Measurements from ENCODE around the gene B3GNT9.

B3GNT9 gene

DNA sequence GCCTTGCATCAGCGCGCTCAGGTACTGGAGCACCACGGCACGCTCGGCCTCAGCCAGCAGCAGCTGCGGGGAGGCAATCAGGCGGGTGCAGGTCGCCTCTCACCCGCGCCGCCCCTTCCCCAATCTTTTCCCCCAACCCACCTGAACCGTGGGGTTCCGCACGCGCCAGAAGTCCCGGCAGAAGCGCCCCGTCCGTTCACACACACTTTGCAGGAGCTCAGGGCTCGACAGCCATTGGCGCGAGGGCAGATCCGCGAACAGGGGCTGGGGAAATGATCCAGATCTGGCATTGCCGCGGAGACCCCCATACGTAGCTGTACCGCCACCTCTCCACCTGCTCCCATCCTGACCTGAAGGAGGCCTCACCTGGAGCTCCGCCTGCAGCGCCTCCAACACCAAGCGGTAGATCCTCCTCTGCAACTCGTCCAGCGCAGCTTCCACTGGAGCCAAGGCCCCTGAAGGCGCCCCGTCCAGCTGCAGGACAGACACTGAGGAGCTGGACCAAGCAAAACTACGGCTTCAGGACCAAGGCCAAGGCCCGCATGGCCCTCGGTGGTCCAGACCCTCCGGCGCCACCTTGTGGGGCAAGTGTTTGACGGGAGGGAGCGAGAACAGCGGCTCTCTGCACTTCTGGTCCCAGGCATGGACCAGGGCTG, 34.3 kb upstream of the B3GNT9 start:
- DNase-seq (ENCODE audit: low spot score), result peak; percentile 79

DNA sequence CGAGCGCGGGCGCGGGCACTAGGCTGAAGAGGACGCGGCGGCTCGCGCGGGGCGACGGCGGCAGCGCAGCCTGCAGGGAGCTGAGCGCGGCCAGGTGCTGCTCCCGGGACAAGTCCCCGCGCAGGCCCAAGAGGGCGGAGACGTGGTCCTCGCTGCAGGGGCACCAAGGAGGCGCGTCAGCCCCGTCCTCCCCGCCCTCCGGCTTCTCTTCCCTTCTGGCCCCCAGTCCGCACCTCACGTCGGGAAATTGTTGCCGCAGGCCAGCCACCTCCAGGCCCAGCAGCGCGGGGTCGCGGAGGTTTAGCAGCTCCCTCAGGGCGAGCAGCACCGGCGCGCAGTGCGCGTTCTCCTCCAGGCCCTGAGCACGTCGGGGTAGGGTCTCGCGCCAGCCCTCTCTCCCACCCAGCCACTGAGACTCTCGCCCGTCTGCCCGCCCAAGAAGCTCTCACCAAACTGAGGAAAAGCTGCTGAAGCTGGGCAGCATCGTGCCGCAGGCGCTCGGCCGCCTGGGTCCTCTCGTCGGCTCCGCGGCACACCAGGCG, 33.7 kb upstream of the B3GNT9 start:
- DNase-seq (ENCODE audit: low spot score), result peak; percentile 23

DNA sequence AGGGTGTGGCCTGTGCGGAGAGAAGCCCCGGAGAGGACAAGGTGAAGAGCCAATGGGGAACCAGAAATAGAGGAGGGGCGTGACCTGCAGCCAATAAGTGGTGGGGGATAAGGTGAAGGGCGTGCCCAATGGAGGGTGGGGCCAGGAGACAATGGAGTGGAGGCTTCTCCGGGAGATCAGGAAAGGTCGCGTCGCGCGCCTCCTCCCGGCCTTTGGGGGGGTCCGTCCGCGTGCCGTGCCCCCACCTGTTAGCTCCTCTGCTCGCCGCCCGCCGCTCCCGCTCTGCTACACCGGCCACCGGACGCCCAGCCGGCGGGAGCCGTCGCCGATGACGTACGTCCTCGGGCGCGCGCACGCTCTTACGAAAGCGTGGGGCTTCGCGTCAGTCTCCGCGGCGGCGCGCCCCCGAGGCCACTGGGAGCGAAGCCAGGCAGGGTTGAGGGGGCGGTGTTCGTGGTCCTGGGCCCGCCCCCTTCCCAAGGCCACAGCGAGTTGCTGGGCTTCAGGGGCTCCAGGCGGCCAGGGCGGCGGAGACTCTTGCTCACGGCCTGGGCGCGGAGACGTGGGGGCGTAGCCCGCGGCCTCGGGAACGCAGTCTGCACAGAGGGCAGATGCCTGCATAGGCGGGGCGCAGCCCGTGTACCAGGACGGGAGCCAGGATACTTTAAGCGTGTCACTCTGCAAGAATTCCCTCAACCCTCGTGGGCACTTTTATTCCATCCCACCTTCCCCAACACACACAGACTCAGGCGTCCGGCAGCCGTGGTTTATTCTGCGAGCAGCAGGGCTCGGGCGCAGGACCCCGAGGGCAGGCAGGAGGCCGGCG, 33.0 kb upstream of the B3GNT9 start, which contains the start of gene MATCAP1:
Gene MATCAP1, minus strand, starts transcription at position 337 of the 826 bp plus-strand sequence. CDS start 3,353 bp downstream, outside the sequence.
- peak; percentile 98 for DNase-seq (ENCODE audit: low spot score)

DNA sequence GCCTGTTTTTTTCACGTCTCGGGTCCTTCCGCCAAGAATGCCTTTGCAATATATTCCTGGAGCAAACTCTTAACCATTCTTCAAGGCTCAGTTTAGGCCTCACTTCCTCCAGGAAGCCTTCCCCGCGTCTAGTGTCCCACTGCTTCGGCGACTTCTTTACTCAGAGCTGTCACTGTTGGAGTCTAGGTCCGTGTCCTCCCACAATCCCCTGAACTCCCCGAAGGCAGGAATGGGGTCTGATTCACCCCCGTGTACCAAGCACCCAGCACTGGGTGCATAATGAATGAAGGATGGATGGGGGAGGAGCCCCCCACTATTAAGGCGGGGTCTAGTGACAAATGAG, 32.5 kb upstream of the B3GNT9 start:
- no peak for DNase-seq (ENCODE audit: low spot score)

DNA sequence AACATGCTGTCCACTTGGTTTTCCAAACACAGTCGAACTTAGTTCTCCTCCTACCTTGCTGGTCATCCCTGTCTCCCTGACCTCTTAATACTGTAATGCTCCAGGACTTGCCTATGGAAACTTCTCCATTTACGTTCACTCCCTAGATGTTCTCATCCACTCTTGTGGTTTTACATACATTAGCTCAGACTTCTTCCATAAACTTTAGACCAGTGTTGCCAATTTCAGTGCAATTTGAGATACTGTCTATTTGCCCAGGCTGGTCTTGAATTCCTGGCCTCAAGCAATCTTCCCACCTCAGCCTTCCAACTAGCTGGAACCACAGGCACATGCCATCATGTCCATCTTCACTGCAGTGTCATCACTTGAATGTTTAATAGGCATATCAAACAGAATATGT, 31.5 kb upstream of the B3GNT9 start:
- DNase-seq (ENCODE audit: low spot score), result no peak

DNA sequence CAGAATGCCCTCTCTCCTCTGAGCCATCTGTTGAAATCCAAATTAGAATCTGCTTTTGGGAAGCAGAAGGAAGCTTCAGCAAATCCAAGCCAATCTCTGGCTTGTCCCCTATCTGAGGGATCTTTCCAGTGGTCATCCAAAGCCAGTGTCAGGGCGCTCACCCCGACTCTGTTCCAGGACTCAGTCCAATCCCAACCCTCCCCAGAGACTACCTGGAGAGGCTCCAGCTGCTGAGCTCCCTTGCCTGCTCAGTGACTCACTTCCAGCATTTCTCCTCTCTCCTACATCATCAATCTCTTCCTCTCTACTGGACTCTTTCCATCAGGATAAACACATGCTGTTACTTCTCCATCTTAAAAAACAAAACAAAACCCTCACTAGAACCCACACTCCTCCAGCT, 30.5 kb upstream of the B3GNT9 start:
- DNase-seq (ENCODE audit: low spot score), result no peak

DNA sequence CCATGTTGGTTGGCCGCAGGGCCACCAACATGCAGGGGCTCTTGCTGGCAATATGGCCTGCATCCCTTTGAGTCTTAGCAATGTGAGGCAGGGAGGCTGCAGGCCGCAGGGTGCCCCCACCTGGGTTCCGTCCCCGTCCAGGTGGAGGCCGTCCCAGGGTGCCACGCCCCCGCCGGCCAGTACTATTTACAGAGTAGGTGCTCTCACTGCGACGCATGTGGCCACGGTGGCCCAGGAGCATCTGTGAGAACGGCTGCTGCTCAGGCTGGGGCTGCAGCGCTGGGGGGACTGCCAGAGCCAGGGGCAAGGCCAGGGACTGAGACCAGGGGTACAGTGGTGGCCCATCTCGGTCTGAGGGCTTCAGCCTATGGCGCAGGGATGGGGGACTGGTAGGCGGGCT, 29.4 kb upstream of the B3GNT9 start:
- no peak for DNase-seq (ENCODE audit: low spot score)

DNA sequence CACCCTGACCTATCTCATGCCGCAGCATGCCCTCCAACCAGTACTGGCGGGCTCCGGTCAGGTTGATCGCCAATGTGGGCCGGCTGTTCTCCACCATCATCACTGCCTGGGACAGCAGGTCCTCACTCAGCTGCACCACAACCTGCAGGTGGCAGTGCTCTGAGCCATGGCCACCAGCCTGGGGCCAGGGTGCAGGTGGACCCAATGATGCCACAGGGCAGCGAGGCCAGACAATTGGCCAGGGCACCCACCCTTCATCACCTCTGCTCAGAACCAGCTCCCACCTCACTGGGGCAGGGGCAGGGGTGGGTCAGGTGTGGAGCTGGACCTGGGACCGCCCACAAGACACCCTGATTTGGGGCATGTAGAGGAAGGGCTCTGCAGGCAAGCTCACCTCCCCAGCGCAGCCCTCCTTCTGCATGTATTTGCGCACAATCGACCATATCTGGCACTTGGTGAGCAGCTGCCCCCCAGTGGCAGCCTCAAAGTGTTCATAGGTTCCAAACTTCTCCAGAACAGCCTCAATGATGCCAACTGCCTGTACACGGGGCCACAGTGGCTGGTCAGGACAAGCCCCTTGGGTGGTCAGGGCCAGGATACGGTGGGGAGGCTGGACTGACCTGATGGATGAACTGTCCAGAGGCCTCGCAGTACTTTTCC, 28.8 kb upstream of the B3GNT9 start:
- no peak for DNase-seq (ENCODE audit: low spot score)

DNA sequence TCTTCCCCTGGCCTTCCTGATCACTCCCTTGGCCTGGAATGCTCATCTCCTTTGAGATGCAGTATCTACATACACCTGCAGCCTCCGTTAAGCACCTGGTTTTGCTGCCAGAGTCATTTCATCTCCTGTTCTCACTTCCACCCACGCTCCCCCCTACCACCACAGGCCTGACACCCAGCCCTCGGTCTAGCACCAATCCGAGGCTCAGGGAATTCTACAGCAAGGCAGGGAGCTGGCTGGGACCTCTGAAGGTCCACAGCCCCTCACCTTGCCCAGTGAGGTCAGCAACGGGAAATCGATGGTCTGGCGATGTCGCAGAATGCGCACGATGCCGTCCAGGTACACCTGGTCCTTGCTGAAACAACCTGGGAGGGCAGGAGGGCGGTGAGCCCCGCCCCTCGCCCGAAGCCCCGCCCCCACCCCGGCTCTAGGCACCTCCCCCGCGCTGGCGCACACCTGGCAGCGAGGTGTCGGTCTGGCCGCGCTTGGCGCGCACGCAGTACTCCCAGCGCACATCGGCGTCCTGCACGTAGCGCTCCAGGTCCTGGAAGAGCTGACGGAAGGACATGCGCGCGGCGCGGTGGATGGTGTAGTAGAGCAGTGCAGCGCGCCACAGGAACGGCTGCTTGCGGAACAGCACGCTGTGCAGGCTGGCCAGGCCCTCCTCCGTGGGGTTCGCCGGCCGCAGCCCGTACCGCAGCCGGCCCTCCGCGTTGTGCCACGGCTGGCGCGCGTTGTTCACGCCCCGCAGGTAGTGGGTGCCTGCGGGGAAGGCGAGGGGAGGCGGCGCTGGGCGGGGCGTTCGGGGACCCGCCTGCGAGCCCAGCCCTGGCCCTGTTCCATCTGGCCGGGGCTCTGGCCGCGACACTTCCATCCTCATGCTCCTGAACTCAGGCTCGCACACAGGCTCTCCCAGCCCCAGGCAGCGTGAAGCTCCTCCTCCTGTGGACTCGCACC, 27.2 kb upstream of the B3GNT9 start:
- DNase-seq (ENCODE audit: low spot score), result peak; percentile 95

DNA sequence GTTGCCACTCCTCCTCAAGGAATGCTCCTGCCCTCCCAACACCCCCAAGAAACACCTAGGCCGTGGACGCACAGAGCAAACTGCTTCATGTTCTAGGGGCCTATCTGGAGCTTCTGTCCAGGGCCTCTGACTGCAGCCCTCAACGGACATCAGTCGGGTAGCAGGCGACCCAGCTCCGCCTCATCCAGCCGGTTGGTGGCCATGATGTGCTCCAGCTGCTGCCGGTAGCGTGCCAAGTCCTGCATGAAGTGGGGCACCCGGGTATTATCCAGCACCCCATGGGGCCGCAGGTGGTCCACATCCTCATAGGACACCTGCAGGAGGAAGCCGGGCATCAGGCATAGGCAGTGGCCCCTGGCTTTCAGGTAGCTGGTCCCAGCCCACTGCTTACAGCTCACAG, 25.9 kb upstream of the B3GNT9 start:
- no peak for DNase-seq (ENCODE audit: low spot score)

DNA sequence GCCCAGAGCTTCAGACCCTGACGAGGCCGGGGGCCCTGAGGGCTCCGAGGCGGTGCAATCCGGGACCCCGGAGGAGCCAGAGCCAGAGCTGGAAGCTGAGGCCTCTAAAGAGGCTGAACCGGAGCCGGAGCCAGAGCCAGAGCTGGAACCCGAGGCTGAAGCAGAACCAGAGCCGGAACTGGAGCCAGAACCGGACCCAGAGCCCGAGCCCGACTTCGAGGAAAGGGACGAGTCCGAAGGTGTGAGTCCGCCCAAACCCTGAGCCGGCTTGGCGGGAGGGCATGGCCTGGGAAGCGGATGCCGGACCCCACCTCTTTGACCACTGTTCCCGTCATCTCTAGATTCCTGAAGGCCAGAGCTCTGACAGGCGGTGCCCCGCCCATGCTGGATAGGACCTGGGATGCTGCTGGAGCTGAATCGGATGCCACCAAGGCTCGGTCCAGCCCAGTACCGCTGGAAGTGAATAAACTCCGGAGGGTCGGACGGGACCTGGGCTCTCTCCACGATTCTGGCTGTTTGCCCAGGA, 24.0 kb upstream of the B3GNT9 start:
- DNase-seq (ENCODE audit: low spot score), result no peak

DNA sequence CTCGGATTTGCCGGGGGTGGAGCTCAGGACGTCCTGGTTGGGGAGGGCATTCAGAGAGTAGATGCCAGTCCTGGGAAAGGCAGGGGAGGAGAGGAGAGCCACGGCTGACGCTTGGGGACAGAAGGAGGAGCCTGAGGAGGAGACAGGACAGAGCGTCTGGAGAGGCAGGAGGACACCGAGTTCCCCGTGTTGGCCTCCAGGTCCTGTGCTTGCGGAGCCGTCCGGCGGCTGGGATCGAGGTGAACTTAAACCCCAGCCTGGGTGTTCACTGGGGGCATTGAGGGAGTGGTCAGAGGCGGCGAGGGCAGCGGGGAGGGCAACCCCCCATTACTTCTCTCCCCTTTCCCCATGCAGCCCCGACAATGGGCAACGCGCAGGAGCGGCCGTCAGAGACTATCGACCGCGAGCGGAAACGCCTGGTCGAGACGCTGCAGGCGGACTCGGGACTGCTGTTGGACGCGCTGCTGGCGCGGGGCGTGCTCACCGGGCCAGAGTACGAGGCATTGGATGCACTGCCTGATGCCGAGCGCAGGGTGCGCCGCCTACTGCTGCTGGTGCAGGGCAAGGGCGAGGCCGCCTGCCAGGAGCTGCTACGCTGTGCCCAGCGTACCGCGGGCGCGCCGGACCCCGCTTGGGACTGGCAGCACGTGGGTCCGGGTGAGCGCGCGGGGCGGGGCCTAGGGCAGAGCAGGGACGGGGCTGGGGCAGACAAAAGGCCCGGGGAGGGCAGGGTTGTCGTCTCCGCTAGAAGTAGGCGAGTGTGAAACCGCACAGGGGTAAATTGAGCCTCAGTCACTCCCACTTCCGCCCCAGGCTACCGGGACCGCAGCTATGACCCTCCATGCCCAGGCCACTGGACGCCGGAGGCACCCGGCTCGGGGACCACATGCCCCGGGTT, 23.3 kb upstream of the B3GNT9 start:
- peak; percentile 70 for DNase-seq (ENCODE audit: low spot score)

DNA sequence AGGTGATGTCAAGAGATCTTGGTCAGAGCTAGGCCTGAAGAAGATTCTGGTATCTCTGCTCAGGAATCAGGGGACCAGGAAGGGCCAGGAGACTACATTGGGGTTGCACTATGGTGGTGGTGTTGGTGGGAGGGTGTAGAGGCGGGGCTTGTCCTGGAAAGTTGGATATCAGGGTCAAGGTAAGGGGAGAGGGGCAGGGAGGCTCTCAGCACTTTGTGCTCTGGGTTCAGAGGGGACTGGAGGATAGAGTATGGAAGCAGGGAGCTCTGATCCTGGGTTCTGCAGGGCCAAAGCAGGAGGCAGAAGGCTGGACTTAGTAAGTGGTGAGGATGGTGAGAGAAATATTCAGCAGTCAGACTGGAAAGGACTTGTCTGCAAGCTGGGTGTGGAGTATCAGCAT, 22.5 kb upstream of the B3GNT9 start:
- DNase-seq (ENCODE audit: low spot score), result no peak

DNA sequence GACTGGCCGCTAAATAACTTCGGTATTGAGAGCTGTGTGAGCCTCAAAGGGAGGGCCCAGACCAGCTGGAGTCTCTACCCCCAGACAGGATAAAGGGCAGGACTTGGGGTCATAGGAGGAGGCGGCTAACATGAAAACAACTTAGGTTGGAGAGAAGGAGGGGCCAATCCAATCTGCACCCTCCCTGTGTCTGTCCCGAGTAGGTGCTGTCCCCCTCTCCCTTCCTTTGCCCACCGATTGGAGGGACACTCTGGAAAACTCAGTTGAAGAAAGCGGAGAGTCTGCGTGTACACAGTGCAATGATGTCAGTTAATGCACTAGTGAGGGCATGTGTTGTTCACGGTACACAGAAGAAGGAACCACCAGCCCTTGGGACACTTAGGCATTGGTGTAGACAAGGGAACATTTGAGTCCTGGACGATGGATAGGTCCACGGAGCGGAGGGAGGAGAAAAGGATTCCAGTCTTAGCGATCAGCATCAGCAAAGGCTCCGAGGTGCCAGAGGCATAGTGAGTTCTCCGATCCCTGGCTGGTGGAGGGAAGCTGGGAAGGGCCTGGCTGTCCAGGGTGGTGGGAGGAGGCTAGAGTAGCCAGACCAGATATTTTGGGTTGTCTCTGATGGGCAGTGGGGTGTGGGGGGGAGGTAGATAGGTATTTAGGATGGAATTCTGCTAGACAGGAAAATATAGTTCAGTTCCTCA, 20.3 kb upstream of the B3GNT9 start:
- no peak for DNase-seq (ENCODE audit: low spot score)

DNA sequence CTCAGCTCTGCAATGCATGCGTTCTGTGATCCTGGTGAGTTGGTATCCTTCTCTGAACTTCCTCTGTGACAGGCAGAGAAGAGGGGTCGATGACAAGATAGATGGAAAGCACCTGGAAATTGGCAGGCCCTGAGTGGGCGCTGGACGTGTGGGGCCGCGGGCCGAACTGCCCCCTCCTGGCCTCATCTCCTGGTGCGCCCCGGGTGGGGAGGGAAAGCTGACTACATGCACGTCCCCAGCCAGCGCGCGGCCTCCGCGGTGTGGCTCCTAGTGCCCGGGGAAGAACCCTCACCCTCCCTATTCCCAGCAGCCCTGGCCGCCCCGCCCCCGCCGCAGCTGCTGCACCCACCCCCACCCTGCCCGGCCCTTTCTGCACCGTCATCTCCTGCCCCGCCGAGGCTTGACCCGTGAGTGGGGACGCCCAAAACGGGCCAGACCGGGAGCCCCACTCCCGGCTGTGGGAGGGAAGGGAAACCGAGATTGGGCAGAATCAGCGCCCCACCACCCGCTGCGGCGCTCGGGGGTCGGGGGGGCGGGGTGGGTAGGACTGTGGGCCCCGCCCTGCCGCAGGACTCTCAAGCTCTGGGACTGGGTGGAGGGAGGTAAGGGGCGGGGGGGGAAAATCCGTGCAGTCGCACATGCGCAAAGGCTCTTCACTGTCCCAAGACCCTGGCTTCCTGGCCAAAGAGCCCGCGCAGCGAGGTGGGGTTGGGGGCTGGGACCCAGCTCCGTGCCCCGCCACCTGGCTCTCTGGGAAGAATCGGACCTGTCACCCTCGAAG, 19.6 kb upstream of the B3GNT9 start, which contains the start of gene NOL3:
Gene NOL3, plus strand, starts transcription at position 371 of the 781 bp plus-strand sequence.
- peak; percentile 74 for DNase-seq (ENCODE audit: low spot score)

DNA sequence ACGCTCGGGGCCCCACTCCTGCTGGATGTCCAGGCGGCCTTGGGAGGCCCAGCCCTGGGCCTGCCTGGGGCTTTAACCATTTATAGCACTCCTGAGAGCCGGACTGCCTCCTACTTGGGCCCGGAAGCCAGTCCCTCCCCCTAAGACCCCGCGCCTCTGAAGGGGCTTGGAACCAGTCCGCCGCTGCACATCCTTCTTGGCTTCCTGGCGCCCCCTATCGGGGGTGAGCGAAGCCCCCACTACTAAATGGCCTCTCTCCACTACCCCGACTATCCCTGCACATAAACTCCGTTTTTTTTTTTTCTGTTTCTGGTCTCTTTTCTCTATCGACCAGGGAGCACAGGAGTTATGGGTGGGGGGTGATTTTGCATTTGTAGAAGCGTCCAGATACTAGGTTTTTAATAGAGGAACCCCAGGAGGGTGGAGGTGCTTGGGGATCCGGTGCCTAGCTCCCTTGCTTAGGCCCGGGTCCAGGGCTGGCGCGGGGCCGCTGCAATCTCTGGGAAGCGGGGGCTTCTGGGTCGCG, 18.9 kb upstream of the B3GNT9 start:
- peak; percentile 62 for DNase-seq (ENCODE audit: low spot score)

DNA sequence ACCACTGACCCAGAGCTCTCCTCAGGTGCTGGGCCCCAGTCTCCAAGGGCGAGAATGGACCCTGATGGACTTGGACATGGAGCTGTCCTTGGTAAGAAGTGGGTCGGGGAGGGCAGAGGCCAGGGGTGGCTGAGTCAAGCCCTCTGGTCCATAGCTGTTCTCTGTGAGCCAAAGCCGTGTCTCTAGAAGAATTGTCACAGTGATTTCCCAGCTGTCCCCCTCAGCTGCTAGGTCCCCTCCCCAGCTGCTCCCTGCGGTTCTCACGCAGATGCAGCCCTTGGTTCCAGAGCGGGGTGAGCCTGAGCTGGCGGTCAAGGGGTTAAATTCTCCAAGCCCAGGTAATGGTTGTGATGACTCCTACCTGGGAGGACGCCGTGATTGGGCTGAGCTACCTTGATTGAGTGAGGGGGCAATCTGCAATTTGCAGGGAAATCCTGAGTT, 18.2 kb upstream of the B3GNT9 start:
- no peak for DNase-seq (ENCODE audit: low spot score)

DNA sequence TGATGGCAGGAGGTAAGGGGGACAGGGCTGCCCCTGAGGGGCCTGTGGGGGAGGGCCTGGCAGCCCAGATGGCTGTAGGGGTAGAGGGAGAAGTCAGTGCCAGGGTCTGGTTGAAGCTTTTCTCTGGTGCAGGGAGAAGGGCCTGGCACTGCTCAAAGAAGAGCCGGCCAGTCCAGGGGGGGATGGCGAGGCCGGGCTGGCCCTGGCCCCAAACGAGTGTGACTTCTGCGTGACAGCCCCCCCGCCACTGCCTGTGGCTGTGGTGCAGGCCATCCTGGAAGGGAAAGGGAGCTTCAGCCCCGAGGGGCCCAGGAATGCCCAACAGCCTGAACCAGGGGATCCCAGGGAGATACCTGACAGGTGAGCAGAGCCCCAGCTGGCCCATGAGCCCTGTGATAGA, 16.8 kb upstream of the B3GNT9 start:
- no peak for DNase-seq (ENCODE audit: low spot score)

Data from iPS-NIHi11 (cell line).